ENCODE results near the gene TRAPPC5.
A peak's percentile ranks its signal among the peaks of the same experiment; 100 is the strongest.
"Not testable (repeated sequence)": the region's sequence is repeated elsewhere in the genome, so short reads cannot be mapped to it uniquely, and the experiment has no call there.

Gene TRAPPC5

GRCh38 chr19:7680606-7681339 is at the start of gene TRAPPC5:
TSS of gene TRAPPC5 (plus strand) at chr19:7680833. CDS start at chr19:7682254, 1,421 bp downstream.
- peak; percentile 84 for DNase-seq

GRCh38 chr19:7631577-7631976 is 49.1 kb upstream of the TRAPPC5 start:
- no peak for DNase-seq

GRCh38 chr19:7632340-7633203 is 48.1 kb upstream of the TRAPPC5 start:
- DNase-seq = no peak

- no peak for DNase-seq
Measured at GRCh38 chr19:7633698-7634097, 46.9 kb upstream of the TRAPPC5 start, which contains the start of gene PCP2. TSS of gene PCP2 (minus strand) at chr19:7633719. CDS start at chr19:7633457, 262 bp downstream.

- no peak for DNase-seq
Measured at GRCh38 chr19:7635670-7636069, 45.0 kb upstream of the TRAPPC5 start.

GRCh38 chr19:7636317-7636690 is 44.3 kb upstream of the TRAPPC5 start:
- DNase-seq = no peak

- peak; percentile 94 for DNase-seq
Measured at GRCh38 chr19:7636691-7637373, 43.8 kb upstream of the TRAPPC5 start, which contains the start of gene STXBP2. TSS of gene STXBP2 (plus strand) at chr19:7637110. CDS start at chr19:7637150, 40 bp downstream.

- DNase-seq = no peak
Measured at GRCh38 chr19:7637374-7638256, 43.0 kb upstream of the TRAPPC5 start.

- no peak for DNase-seq
Measured at GRCh38 chr19:7638802-7639465, 41.7 kb upstream of the TRAPPC5 start.

- DNase-seq = no peak
Measured at GRCh38 chr19:7639863-7640348, 40.7 kb upstream of the TRAPPC5 start.

- DNase-seq = no peak
Measured at GRCh38 chr19:7640803-7641202, 39.8 kb upstream of the TRAPPC5 start.

GRCh38 chr19:7641290-7642276 is 39.0 kb upstream of the TRAPPC5 start:
- no peak for DNase-seq

GRCh38 chr19:7642295-7643030 is 38.2 kb upstream of the TRAPPC5 start:
- DNase-seq = no peak

GRCh38 chr19:7643031-7643415 is 37.6 kb upstream of the TRAPPC5 start:
- DNase-seq = no peak

GRCh38 chr19:7643629-7644549 is 36.7 kb upstream of the TRAPPC5 start:
- not testable (repeated sequence) for DNase-seq

- DNase-seq = no peak
Measured at GRCh38 chr19:7644550-7644877, 36.1 kb upstream of the TRAPPC5 start.

- no peak for DNase-seq
Measured at GRCh38 chr19:7645163-7645562, 35.5 kb upstream of the TRAPPC5 start.

- no peak for DNase-seq
Measured at GRCh38 chr19:7645656-7646425, 34.8 kb upstream of the TRAPPC5 start.

Measured in activated CD4-positive, alpha-beta T cell treated with anti-CD3 and anti-CD28 coated beads, Interleukin-2, amount 50 U/mL, for 1 hour (primary cell).